Measurements from ENCODE around the gene DNM2.

The DNM2 gene

DNA sequence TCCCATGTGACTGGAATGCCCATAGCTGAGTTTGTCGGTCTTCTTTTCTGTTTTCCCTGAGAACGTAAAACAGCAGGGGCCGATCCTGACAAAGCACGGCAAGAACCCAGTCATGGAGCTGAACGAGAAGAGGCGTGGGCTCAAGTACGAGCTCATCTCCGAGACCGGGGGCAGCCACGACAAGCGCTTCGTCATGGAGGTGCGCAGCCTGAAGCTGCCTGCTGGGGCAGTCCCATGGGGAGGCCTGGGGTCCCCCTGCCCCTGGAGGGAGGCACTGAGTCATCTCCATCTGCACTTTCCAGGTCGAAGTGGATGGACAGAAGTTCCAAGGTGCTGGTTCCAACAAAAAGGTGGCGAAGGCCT lies 34.8 kb upstream of the DNM2 start:
- DNase-seq = no peak
- no peak overlapping the region for H3K18ac ChIP-seq (ENCODE audit: low read length)
- H3K9ac ChIP-seq (ENCODE audit: low read length) = no peak overlapping the region
- H3K79me2 ChIP-seq (ENCODE audit: control insufficient read depth, insufficient read depth, low read length, poor library complexity) = no peaks in the 10 kb centered on the region
- H3K27me3 ChIP-seq (ENCODE audit: insufficient read depth, low read length) = no peaks in the 10 kb centered on the region
- no CpG with 5 or more reads among the region's 15 CpGs for WGBS (ENCODE audit: extremely low coverage, insufficient coverage, insufficient read length)
- H3K4me3 ChIP-seq (ENCODE audit: low read depth, low read length) = no peak overlapping the region
- no peak overlapping the region for H2BK5ac ChIP-seq (ENCODE audit: low read depth, low read length, poor library complexity)
- no peak overlapping the region for H2BK120ac ChIP-seq (ENCODE audit: insufficient read depth, low read length, poor library complexity)
- H3K23ac ChIP-seq (ENCODE audit: low read length) = no peak overlapping the region
- no peak overlapping the region for H2AFZ ChIP-seq (ENCODE audit: insufficient read depth, low read length, poor library complexity)
- H4K8ac ChIP-seq (ENCODE audit: low read depth, low read length) = no peak overlapping the region
- H3K4me1 ChIP-seq (ENCODE audit: control insufficient read depth in 1 of 2, insufficient read depth in 2 of 2, low read length in 2 of 2) = no peaks in the 10 kb centered on the region
- no peaks in the 10 kb centered on the region for H3K79me1 ChIP-seq (ENCODE audit: low read length)
- H3K4me2 ChIP-seq (ENCODE audit: low read length) = no peak overlapping the region
- H3K9me3 ChIP-seq (ENCODE audit: insufficient read depth, low read depth, low read length) = no peaks in the 10 kb centered on the region
- no peak overlapping the region for H2BK12ac ChIP-seq (ENCODE audit: low read length)
- no peak overlapping the region for H4K12ac ChIP-seq (ENCODE audit: low read depth, low read length)
- H3K14ac ChIP-seq (ENCODE audit: low read length) = no peak overlapping the region
- H4K91ac ChIP-seq (ENCODE audit: low read depth, low read length) = no peak overlapping the region
- no peak overlapping the region for H2AK5ac ChIP-seq (ENCODE audit: low read length)
- H3K36me3 ChIP-seq (ENCODE audit: control insufficient read depth in 1 of 2, insufficient read depth in 2 of 2, low read length in 2 of 2) = peaks cover 87 to 94% of the 10 kb centered on the region in 2 experiments
- no peak overlapping the region for H3K4ac ChIP-seq (ENCODE audit: low read depth, low read length)
- no peak overlapping the region for H3K27ac ChIP-seq (ENCODE audit: low read depth, low read length)

DNA sequence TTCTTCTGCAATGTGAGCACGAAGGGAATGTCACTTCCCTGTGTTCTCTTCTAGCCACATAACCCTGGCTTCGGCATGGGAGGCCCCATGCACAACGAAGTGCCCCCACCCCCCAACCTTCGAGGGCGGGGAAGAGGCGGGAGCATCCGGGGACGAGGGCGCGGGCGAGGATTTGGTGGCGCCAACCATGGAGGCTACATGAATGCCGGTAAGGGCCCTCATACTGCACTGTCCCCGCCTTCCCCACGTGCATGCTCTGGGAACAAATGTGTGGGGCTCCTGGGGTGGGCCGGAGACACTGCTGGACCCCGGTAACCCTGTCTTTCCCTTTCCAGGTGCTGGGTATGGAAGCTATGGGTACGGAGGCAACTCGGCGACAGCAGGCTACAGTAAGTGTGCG lies 34.3 kb upstream of the DNM2 start:
- Histone ChIP-seq H4K8ac (ENCODE audit: low read depth, low read length) (no peak overlapping the region), H2BK5ac (ENCODE audit: low read depth, low read length, poor library complexity) (no peak overlapping the region), H3K18ac (ENCODE audit: low read length) (no peak overlapping the region), H3K27me3 (ENCODE audit: insufficient read depth, low read length) (no peaks in the 10 kb centered on the region), H3K4me3 (ENCODE audit: low read depth, low read length) (no peak overlapping the region), H4K91ac (ENCODE audit: low read depth, low read length) (no peak overlapping the region), H3K4ac (ENCODE audit: low read depth, low read length) (no peak overlapping the region), H2AK5ac (ENCODE audit: low read length) (no peak overlapping the region), H3K9me3 (ENCODE audit: insufficient read depth, low read depth, low read length) (no peaks in the 10 kb centered on the region), H3K79me2 (ENCODE audit: control insufficient read depth, insufficient read depth, low read length, poor library complexity) (no peaks in the 10 kb centered on the region), H3K9ac (ENCODE audit: low read length) (no peak overlapping the region), H2AFZ (ENCODE audit: insufficient read depth, low read length, poor library complexity) (no peak overlapping the region), H2BK120ac (ENCODE audit: insufficient read depth, low read length, poor library complexity) (no peak overlapping the region), H2BK12ac (ENCODE audit: low read length) (no peak overlapping the region), H4K12ac (ENCODE audit: low read depth, low read length) (no peak overlapping the region), H3K14ac (ENCODE audit: low read length) (no peak overlapping the region), H3K79me1 (ENCODE audit: low read length) (no peaks in the 10 kb centered on the region), H3K4me2 (ENCODE audit: low read length) (no peak overlapping the region), H3K4me1 (ENCODE audit: control insufficient read depth in 1 of 2, insufficient read depth in 2 of 2, low read length in 2 of 2) (no peaks in the 10 kb centered on the region), H3K23ac (ENCODE audit: low read length) (no peak overlapping the region), H3K27ac (ENCODE audit: low read depth, low read length) (no peak overlapping the region), H3K36me3 (ENCODE audit: control insufficient read depth in 1 of 2, insufficient read depth in 2 of 2, low read length in 2 of 2) (peaks cover 89 to 96% of the 10 kb centered on the region in 2 experiments)
- no CpG with 5 or more reads among the region's 21 CpGs for WGBS (ENCODE audit: extremely low coverage, insufficient coverage, insufficient read length)
- DNase-seq = no peak

DNA sequence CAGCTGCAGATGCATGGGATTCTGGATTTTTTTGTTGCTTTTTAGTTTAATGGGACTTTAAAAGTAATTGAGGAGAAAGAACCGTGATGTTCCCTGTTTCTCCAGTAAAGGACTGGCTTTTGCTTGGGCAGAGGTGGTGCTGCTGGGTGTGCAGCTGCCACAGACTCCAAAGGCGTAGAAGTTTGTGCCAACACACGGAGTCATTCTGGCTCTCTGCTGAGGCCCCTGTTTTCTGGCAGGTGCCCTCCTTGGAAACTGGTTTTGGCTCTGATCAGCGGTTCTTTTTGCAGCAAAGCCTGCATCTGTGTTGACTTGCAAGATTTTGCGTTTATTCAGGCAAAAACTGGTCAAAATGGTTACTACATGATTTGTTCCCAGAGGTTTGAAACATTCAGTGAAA lies 32.7 kb upstream of the DNM2 start:
- Histone ChIP-seq H3K27me3 (ENCODE audit: insufficient read depth, low read length) (no peaks in the 10 kb centered on the region), H2AK5ac (ENCODE audit: low read length) (no peak overlapping the region), H2AFZ (ENCODE audit: insufficient read depth, low read length, poor library complexity) (no peak overlapping the region), H4K91ac (ENCODE audit: low read depth, low read length) (no peak overlapping the region), H3K79me2 (ENCODE audit: control insufficient read depth, insufficient read depth, low read length, poor library complexity) (no peaks in the 10 kb centered on the region), H3K18ac (ENCODE audit: low read length) (no peak overlapping the region), H3K79me1 (ENCODE audit: low read length) (no peaks in the 10 kb centered on the region), H3K9ac (ENCODE audit: low read length) (peak overlapping the region; percentile 21), H3K27ac (ENCODE audit: low read depth, low read length) (no peak overlapping the region), H2BK120ac (ENCODE audit: insufficient read depth, low read length, poor library complexity) (no peak overlapping the region), H2BK5ac (ENCODE audit: low read depth, low read length, poor library complexity) (no peak overlapping the region), H3K14ac (ENCODE audit: low read length) (no peak overlapping the region), H4K8ac (ENCODE audit: low read depth, low read length) (no peak overlapping the region), H2BK12ac (ENCODE audit: low read length) (no peak overlapping the region), H3K4ac (ENCODE audit: low read depth, low read length) (no peak overlapping the region), H3K23ac (ENCODE audit: low read length) (no peak overlapping the region), H4K12ac (ENCODE audit: low read depth, low read length) (no peak overlapping the region), H3K9me3 (ENCODE audit: insufficient read depth, low read depth, low read length) (no peaks in the 10 kb centered on the region), H3K36me3 (ENCODE audit: control insufficient read depth in 1 of 2, insufficient read depth in 2 of 2, low read length in 2 of 2) (peaks cover 87 to 94% of the 10 kb centered on the region in 2 experiments), H3K4me1 (ENCODE audit: control insufficient read depth in 1 of 2, insufficient read depth in 2 of 2, low read length in 2 of 2) (no peaks in the 10 kb centered on the region), H3K4me3 (ENCODE audit: low read depth, low read length) (no peak overlapping the region), H3K4me2 (ENCODE audit: low read length) (no peak overlapping the region)
- WGBS (ENCODE audit: extremely low coverage, insufficient coverage, insufficient read length) = no CpG with 5 or more reads among the region's 5 CpGs
- DNase-seq = no peak

DNA sequence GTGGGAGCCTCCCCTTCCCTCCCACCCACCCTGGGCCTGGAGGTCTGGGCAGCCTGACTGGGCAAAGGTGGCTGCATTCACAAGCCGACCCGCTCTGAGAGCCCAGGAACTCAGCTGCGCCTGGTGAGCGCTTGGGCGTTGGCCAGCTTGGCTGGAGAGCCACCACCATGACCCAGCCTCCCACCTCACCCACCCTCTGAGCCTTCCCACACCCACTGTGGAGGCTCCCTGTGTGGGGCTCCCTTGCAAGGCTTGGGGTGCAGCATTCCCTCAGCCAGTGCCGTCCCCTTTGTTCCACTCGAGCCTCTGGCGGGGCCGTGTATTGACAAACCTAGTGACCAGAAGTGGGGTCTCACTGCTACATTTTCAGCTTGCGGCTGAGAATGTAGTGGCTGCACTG lies 31.7 kb upstream of the DNM2 start:
- Histone ChIP-seq H4K12ac (ENCODE audit: low read depth, low read length) (no peak overlapping the region), H2BK12ac (ENCODE audit: low read length) (no peak overlapping the region), H4K91ac (ENCODE audit: low read depth, low read length) (no peak overlapping the region), H2AFZ (ENCODE audit: insufficient read depth, low read length, poor library complexity) (no peak overlapping the region), H3K27me3 (ENCODE audit: insufficient read depth, low read length) (no peaks in the 10 kb centered on the region), H4K8ac (ENCODE audit: low read depth, low read length) (no peak overlapping the region), H3K4ac (ENCODE audit: low read depth, low read length) (no peak overlapping the region), H3K4me2 (ENCODE audit: low read length) (no peak overlapping the region), H3K9me3 (ENCODE audit: insufficient read depth, low read depth, low read length) (no peaks in the 10 kb centered on the region), H3K4me3 (ENCODE audit: low read depth, low read length) (no peak overlapping the region), H2AK5ac (ENCODE audit: low read length) (no peak overlapping the region), H3K27ac (ENCODE audit: low read depth, low read length) (no peak overlapping the region), H3K14ac (ENCODE audit: low read length) (no peak overlapping the region), H3K23ac (ENCODE audit: low read length) (no peak overlapping the region), H3K9ac (ENCODE audit: low read length) (no peak overlapping the region), H2BK120ac (ENCODE audit: insufficient read depth, low read length, poor library complexity) (no peak overlapping the region), H3K36me3 (ENCODE audit: control insufficient read depth in 1 of 2, insufficient read depth in 2 of 2, low read length in 2 of 2) (peaks cover 87 to 94% of the 10 kb centered on the region in 2 experiments), H3K18ac (ENCODE audit: low read length) (no peak overlapping the region), H2BK5ac (ENCODE audit: low read depth, low read length, poor library complexity) (no peak overlapping the region), H3K4me1 (ENCODE audit: control insufficient read depth in 1 of 2, insufficient read depth in 2 of 2, low read length in 2 of 2) (no peaks in the 10 kb centered on the region), H3K79me2 (ENCODE audit: control insufficient read depth, insufficient read depth, low read length, poor library complexity) (no peaks in the 10 kb centered on the region), H3K79me1 (ENCODE audit: low read length) (no peaks in the 10 kb centered on the region)
- WGBS (ENCODE audit: extremely low coverage, insufficient coverage, insufficient read length) = no CpG with 5 or more reads among the region's 10 CpGs
- DNase-seq = no peak
